ENCODE data around the gene UPK3A.
"Not testable (repeated sequence)": the region's sequence is repeated elsewhere in the genome, so short reads cannot be mapped to it uniquely, and the experiment has no call there.

The UPK3A gene

DNA sequence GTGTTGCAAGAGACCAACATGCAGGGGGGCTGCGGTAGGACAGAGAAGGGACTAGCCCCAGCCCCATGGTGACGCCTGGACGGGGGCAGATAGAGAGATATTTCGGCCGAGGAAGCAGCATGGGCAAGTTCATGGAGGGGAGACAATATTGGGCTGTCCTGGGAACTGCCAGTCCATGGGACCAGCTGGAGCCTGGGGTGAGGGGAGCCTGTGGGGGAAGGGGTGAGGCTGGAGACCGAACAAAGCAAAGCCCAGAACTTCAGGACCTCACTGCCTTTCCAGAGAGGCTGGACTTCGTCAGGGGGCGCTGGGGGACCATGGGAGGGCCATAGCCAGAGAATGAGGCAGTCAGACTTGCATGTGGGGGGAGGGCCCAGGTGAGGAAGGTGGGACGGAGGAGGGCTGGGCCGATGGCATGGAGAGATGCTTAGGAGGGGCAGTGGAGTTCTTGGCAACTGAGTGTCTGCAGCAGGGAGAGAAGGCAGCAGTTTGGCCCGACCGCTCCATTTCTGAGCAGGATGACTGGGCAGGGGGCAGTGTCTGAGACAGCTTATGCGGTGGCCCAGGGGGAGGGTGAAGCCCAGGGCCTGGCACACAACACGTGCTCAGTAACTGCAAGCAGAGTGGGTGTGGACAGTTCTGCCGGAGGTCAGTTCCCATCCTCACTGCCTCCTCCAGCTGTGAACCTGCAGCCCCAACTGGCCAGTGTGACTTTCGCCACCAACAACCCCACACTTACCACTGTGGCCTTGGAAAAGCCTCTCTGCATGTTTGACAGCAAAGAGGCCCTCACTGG, 712 bp downstream of the UPK3A start:
- DNase-seq = no peak

DNA sequence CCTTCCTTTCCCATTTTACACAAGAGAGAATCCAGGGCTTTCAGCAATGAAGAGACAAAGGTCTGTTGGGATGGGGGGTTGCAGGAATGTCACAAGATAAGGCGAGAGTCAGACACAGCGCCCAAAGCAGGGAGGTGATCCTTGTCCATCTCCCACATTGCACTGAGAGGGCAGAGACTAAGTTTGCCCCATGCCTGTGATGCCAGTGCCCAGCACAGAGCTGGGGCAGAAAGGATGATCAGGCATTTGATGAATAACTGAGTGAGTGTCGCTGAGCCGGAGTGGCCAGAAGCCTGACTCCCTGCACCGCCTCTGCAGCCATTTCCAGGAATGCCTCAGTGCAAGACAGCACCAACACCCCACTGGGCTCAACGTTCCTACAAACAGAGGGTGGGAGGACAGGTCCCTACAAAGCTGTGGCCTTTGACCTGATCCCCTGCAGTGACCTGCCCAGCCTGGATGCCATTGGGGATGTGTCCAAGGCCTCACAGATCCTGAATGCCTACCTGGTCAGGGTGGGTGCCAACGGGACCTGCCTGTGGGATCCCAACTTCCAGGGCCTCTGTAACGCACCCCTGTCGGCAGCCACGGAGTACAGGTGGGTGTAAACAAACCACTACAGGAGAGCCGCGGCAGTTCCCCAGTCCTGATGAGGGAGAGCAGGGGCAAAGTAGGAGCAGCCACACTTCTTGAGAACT, 2.3 kb downstream of the UPK3A start:
- DNase-seq = no peak

DNA sequence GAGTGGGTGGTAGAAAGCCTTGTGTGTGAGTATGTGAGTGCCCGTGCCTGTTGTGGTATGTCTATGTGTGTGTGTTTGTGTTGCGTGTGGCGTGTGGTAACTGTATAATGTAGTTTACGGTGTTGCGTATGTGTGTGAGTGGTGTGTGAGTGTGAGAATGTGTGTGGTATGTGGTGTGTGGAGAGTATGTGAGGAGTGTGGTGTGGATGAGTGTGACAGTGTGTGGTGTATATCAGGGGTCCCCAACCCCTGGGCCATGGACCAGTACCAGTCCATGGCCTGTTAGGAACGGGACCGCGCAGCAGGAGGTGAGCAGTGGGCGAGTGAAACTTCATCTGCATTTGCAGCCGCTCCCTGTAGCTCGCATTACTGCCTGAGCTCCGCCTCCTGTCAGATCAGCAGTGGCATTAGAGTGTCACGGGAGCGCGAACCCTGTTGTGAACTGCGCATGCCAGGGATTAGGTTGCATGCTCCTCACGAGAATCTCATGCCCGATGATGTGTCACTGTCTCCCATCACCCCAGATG, 5.7 kb downstream of the UPK3A start:
- peak; percentile 77 for DNase-seq

DNA sequence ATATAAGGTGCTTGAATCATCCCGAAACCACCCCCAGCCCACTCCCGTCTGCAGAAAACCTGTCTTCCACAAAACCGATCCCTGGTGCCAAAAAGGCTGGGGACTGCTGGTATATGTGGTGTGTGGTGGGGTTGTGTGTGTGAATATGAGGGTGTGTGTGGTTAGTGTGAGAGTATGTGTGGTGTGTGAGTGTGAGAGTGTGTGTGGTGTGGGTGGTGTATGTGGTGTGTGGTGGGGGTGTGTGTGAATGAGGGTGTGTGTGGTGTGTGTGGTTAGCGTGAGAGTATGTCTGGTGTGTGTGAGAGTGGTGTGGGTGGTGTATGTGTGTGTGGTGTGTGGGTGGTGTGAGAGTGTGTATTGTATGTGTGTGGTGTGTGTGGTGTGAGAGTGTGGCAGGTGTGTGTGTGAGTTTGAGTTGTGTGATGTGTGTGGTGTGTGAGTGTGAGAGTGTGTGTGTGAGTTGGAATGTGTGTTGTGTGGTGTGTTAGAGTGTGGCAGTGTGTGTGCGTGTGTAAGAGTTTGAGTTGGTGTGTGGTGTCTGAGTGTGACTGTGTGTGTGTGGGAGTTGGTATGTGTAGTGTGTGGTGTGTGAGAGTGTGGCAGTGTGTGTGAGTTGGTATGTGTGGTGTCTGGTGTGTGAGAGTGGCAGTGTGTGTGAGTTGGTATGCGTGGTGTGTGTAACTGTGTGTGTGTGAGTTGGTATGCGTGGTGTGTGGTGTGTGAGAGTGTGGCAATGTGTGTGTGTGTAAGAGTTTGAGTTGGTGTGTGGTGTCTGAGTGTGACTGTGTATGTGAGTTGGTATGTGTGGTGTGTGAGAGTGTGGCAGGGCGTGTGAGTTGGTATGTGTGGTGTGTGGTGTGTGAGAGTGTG, 6.5 kb downstream of the UPK3A start:
- no peak for DNase-seq

DNA sequence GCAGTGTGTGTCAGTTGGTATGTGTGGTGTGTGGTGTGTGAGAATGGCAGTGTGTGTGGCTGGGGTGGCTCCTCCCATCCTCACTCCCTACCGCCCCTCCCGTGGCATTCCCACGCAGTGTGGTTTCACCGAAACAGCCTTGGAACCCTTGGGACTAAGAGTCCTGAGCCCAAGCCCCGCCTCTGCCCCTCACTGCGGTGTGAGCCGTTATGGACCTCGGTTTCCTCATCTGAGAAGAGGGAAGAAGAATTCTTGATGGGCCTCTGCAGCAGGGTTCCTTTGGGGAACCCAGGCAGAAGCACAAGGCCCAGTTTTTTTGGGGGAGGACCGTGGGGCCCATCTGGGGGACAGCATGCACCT, 7.2 kb downstream of the UPK3A start:
- DNase-seq = no peak

DNA sequence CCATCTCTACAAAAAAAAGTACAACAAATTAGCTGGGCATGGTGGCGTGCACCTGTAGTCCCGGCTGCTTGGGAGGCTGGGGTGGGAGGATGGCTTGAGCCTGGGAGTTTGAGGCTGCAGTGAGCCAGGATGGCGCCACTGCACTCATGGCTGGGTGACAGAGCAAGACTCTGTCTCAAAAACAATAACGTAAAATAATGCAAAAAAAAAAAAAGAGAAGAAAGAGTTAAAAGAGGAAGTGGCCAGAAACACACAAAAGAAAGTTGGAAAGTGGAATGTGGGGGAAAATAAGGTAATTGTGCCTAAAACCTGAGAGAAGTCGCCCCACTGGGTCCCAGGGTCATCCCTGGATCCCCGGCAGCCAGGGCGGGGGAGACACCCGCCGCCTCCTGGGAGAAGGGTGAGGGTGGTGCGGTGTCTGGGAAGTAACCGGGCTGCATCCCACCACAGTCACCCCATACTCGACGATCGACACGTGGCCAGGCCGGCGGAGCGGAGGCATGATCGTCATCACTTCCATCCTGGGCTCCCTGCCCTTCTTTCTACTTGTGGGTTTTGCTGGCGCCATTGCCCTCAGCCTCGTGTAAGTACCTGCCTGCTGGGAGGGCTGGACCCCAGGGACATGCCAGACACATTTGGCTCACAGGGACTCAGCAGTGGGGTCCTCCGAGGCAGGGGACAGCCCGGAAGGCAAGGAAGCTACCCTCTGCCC, 8.1 kb downstream of the UPK3A start:
- no peak for DNase-seq

DNA sequence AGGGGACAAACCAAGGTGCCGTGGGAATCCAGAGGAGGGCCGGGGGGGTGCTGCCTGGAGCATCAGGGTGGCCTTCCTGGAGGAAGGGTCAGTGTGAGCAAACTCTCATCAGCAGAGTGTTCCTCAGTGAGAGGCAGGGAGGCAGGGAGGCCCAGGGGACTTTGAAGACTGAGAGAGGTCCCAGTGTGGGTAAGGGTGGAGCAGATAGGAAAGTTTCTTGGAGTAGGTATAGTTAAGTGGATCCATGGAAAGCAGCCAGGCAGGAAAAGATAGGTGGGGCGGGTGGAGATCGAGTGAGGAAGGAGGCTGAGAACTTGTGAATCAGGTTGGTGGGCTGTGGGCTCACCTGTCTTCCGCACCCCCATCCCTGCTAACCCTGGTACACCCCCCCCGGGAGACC, 9.3 kb downstream of the UPK3A start:
- DNase-seq = no peak

DNA sequence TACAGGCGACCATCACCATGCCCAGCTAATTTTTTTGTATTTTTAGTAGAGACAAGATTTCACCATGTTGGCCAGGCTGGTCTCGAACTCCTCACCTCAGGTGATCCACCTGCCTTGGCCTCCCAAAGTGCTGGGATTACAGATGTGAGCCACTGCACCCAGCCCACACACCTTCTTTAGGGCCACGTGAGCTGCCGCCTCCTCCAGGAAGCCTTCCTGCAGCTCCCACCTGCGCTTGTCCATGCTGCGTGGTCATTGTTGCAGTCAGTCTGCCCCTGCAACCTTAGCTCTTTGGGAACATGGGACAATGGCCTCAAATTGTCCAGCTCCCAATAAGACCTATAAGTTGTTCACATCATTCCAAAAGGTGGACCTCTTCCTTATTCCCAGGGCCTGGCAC, 10.3 kb downstream of the UPK3A start:
- DNase-seq = not testable (repeated sequence)

DNA sequence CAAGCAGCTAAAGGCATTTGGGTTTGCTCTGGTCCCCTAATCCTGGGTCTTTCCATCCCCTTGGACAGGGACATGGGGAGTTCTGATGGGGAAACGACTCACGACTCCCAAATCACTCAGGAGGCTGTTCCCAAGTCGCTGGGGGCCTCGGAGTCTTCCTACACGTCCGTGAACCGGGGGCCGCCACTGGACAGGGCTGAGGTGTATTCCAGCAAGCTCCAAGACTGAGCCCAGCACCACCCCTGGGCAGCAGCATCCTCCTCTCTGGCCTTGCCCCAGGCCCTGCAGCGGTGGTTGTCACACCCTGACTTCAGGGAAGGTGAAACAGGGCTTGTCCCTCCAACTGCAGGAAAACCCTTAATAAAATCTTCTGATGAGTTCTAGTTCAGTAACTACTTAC, 10.7 kb downstream of the UPK3A start:
- no peak for DNase-seq

DNA sequence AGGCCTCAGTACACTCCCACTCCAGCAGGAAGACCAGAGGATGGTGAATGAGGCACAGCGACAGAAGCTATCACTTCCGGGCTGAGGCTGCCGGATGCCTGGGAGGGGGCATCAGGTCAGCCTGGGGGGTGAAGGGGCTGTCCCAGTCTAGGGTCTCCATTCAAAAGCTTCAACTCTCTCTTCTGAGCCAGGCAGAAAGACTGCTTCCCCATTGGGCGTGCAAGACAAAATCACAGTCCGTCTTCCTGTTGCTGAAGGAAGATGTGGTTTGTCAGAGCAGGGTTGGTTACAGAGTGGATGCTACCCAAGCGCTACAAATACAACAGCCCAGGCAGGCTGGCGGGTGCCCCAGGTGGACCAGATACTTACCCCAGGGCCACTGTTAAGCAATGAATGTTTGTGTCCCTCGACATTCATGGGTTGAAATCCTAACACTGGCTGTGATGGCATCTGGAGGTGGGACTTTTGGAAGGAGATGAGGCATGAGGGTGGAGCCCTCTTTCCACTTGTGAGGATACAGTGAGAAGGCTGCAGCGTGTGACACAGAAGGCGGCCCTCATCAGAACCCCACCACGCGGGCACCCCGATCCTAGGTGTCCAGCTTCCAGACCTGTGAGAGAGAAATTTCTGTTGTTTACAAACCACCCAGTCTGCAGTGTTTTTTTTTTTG, 12.0 kb downstream of the UPK3A start:
- no peak for DNase-seq

DNA sequence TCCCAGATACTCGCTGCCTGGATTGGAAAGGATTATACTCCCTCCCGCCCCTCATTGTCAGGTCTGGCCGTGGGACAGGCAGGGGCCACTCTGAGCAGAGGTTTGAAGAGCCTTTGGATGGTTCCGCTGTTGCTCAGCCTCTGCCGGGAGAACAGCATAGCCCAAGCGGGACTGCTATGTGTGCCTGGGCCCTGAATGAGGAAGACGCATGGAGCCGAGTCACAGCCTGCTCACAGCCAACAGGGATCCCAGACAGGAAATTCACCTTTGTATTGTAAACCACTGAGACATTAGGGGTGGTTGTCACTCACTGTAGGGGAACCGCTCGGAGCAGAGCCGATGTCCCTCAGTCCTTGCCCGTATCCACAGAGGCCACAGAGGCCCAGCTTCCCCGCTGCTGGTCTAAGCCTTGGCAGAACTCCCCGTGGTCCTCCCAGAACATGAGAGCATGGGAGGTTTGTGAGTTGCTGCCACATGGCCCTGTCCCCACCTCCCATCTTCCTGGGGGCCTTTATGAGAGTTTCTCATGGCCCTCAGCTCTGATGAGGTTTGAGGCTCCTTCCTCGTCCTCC, 14.3 kb downstream of the UPK3A start:
- no peak for DNase-seq

DNA sequence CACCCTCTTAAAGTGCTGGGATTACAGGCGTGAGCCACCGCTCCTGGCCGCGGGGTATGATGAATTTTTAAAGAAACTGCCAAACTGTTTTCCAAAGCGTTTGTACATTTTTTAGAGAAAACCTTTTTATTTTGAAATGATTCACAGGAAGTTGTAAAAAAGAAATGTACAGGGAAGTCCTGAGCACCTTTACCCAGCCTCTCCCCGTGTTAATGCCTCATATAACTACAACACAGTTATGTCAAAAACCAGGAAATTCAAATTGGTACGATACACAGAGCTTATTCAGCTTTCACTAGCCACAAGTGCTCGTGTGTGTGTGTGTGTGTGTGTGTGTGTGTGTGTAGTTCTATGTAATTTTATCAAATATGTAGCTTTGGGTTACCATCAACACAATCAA, 18.0 kb downstream of the UPK3A start:
- no peak for DNase-seq

DNA sequence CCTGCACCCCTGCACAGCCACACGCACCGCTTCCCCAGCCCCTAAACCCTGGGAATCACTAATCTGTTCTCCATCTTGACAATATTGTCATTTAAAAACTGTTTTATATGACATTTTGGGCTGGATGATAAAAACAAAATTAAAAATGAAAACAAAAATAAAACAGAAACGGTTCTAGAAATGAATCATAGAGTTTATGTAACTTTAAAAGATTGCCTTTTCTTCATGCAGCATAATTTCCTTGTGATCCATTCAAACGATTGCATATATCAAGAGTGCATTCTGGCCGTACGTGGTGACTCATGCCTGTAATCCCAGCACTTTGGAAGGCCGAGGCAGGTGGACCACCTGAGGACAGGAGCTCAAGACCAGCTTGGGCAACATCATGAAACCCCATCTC, 18.4 kb downstream of the UPK3A start:
- no peak for DNase-seq

DNA sequence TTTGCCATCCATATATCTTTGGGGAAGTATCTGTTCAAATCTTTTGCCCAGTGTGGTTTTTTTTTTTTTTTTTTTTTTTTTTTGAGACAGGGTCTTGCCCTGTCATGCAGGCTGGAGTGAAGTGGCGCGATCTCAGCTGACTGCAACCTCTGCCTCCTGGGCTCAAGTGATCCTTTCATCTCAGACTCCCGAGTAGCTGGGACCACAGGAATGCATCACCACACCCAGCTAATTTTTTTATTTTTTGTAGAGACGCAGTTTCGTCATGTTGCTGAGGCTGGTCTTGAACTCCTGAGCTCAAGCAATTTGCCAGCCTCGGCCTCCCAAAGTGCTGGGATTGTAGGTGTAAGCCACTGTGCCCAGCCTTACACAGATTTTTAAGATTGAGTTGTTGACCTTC, 20.2 kb downstream of the UPK3A start:
- DNase-seq = no peak

DNA sequence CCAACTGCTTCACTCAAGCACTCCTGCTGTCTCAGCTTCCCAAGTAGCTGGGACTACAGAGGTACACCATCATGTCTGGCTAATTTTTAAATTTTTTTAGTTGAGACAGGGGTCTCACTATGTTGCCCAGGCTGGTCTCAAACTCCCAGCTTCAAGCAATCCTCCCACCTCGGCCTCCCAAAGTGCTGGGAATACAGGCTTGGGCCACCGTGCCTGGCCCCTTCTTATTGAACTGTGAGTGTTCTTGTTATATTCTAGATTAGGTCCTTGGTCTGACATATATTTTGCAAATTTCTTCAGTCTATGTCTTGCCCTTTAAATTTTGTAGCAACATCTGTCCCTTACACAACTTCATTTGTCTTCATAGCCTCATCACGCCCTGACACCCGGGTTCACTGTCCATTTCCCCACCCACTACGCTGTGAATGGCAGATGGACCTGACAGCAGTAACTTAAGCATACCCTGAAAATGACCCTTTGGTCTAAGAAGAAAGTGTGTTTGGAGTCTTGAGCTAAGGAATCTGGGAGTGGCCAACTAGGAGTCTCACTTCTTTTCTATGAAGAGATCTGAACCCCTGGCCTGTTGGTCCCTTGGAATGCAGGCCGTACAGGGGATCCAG, 20.8 kb downstream of the UPK3A start:
- no peak for DNase-seq

DNA sequence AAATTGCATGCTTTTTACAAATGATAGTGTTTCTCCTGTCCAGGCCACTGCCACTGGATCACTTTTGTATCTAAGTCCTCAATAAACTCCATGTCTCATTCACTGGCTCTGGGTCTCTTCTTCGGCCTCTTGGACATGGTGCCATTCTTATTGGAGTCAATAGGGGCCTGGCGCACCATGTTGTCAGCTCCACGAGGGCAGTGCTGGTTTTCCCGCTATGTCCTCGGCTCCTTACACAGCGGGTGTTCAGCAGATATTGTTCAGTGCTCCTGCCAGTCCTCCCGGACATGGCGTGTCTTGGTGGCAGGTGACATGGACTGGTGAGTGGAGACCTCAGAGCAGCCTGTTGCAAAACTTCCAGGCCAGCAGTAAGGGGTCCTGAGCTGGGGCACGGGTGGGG, 21.4 kb downstream of the UPK3A start:
- DNase-seq = no peak

DNA sequence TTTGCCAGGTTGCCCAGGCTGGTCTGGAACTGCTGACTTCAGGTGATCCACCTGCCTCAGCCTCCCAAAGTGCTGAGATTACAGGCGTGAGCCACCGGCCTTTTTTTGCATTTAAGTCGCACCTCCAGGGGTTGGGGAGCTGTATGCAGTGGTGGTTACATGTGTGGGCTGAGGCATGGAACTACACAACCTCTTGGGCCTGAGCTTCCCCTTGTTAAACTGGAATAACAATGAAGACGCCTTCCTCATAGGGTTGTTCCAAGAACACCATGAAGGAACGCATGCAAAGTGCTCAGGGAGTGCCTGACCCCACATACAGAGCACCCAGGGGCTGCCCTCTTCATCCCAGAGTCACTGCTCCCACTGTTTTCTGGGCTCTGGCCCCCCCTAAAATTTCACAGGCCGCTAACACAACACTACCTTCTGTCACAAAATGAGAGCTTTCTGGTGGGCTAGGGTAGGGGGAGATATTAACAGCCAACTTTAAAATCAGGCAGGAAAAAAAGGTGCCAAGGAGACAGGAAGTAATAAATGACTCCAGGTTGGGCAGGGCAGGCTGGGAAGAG, 23.7 kb downstream of the UPK3A start:
- DNase-seq = no peak

DNA sequence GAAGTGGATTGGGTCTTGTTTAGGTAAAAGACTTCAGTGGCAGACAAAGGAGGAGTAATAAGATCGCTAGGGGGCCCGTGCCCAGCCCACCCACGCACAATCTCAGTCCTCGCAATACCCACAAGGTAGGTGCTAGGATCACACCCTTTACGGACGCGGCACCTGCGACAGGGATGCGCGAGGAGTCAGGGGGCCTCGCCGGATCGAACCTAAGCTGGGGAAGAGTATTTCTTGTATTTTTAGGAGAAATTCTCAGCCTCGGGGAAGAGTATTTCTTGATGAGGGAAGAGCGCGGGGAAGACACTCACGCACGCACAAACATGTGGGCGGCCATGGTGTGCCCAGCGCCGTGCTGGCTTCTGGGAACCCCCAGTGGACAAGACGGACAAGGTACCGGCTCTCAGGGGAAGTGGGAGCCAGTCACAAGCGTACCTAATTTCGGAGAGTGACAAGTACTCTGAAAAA, 24.2 kb downstream of the UPK3A start:
- no peak for DNase-seq

DNA sequence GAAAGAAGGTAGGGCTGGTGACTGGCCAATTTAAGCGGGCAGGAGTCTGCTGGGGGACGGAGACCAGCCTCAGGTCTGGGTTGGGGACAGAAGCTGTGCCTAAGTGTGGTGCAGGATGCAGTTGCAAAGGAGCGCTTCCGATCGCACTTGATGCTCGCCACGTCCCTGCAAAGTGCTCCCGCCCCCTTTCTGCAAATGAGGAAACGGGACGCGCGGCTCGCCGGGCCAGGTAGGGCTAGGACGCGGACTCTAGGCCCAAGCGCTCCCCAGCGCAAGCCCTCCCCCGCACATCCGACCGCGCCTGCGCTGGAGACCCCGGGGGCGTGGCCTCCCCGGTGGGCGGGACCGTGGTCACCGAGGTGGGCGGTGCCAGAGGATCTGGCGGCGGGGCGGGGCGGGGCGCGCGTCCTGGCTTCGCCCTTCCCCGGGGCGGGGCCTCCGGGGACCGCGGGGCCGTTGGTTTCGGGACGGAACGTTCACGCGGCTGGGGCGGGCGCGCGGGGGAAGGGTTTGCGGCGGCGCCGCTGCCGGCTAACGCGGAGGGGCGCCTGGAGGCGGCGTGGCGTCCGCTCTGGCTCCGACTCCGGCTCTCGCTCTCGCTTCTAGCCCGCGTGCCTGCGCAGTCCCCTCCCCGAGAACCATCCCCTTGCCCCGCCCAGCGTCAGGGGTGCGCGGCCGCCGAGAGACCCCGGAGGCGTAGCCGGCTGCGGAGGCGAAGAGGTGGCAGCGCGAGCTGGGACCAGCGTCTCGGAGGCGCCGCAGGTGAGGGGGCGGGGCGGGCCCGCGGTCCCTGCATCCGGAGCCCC, 24.9 kb downstream of the UPK3A start, which contains the start of gene FAM118A:
FAM118A (plus strand) TSS at position 513 of the 806 bp plus-strand sequence. CDS start 12,446 bp downstream, outside the sequence.
- peak; percentile 98 for DNase-seq
